NK-92 (cell line): ENCODE data around the gene ATF7IP2.
"Not testable (repeated sequence)": the region's sequence is repeated elsewhere in the genome, so short reads cannot be mapped to it uniquely, and the experiment has no call there.

ENCODE experiments used
- DNase-seq: peaks from one replicate; lab custom pipeline; 2025; ENCODE audit not compliant: unreplicated experiment; lab: John Stamatoyannopoulos, UW

Gene ATF7IP2

GRCh38 chr16:10441726-10442125 is 55.9 kb downstream of the ATF7IP2 start:
- DNase-seq: no peak

- DNase-seq: no peak
Measured at GRCh38 chr16:10447289-10447688, 61.4 kb downstream of the ATF7IP2 start.

GRCh38 chr16:10452208-10453158 is 66.6 kb downstream of the ATF7IP2 start:
- not testable (repeated sequence) for DNase-seq

- DNase-seq: no peak
Measured at GRCh38 chr16:10453159-10453510, 67.3 kb downstream of the ATF7IP2 start.

- no peak for DNase-seq
Measured at GRCh38 chr16:10465821-10466220, 80.0 kb downstream of the ATF7IP2 start.

- DNase-seq: no peak
Measured at GRCh38 chr16:10466313-10466712, 80.5 kb downstream of the ATF7IP2 start.

GRCh38 chr16:10466861-10467260 is 81.0 kb downstream of the ATF7IP2 start:
- DNase-seq: no peak

GRCh38 chr16:10476636-10477035 is 90.8 kb downstream of the ATF7IP2 start:
- not testable (repeated sequence) for DNase-seq

- DNase-seq: no peak
Measured at GRCh38 chr16:10480151-10480550, 94.3 kb downstream of the ATF7IP2 start.

GRCh38 chr16:10485159-10485558 is 99.3 kb downstream of the ATF7IP2 start:
- DNase-seq: no peak

GRCh38 chr16:10485698-10486382 is 100.0 kb downstream of the ATF7IP2 start:
- no peak for DNase-seq

GRCh38 chr16:10490141-10490540 is 104.3 kb downstream of the ATF7IP2 start:
- no peak for DNase-seq

GRCh38 chr16:10493276-10493675 is 107.4 kb downstream of the ATF7IP2 start:
- DNase-seq: no peak

- DNase-seq: no peak
Measured at GRCh38 chr16:10494343-10495030, 108.6 kb downstream of the ATF7IP2 start.

GRCh38 chr16:10495031-10495345 is 109.1 kb downstream of the ATF7IP2 start:
- DNase-seq: no peak

GRCh38 chr16:10497132-10498101 is 111.6 kb downstream of the ATF7IP2 start:
- no peak for DNase-seq

GRCh38 chr16:10500582-10500981 is 114.7 kb downstream of the ATF7IP2 start:
- no peak for DNase-seq

- no peak for DNase-seq
Measured at GRCh38 chr16:10501016-10501607, 115.3 kb downstream of the ATF7IP2 start.

- no peak for DNase-seq
Measured at GRCh38 chr16:10502776-10503175, 116.9 kb downstream of the ATF7IP2 start.

- DNase-seq: no peak
Measured at GRCh38 chr16:10504404-10504885, 118.6 kb downstream of the ATF7IP2 start.
